Gastrocnemius medialis (tissue), 4 donors: Measurements from ENCODE around the gene PRSS38. TPM values are rescaled to one million over a fixed set of nuclear protein-coding genes. Genes with fewer than 3 reads are reported as not detected.

Source experiments
- ATAC-seq, 2 donors: fragments of 150-250 bp; one replicate each; pipeline ENCODE4 v1.9.1; 2016
- DNase-seq, 2 donors: peaks; one replicate each; pipeline ENCODE4 v3.0.0-alpha.2; 2019
- H3K27ac ChIP-seq, 4 donors: fragments of 200-600 bp; sonication (generic); 1 replicate in 1 of 4; 2 replicates in 3 of 4; pipeline ENCODE4 v1.5.1; 2016 to 2018; ENCODE audit warnings: mild to moderate bottlenecking in 2 of 4, moderate library complexity in 1 of 4
- H3K27me3 ChIP-seq, 3 donors: fragments of 200-600 bp; sonication (generic) in 2 of 3; 1 replicate in 1 of 3; 2 replicates in 2 of 3; pipeline versions ENCODE4 v1.5.1 to v1.6.0; 2016 to 2019; ENCODE audit warnings: mild to moderate bottlenecking in 1 of 3, moderate library complexity in 1 of 3
- H3K36me3 ChIP-seq, 2 donors: fragments of 200-600 bp; sonication (generic) in 1 of 2; one replicate each; pipeline ENCODE4 v1.5.1; 2017 to 2018
- H3K4me1 ChIP-seq, 2 donors: fragments of 200-600 bp; sonication (generic) in 1 of 2; one replicate each; pipeline ENCODE4 v1.5.1; 2016 to 2017; ENCODE audit warnings: mild to moderate bottlenecking in 2 of 2
- H3K4me3 ChIP-seq, 4 donors: fragments of 200-600 bp; sonication (generic) in 3 of 4; 1 replicate in 1 of 4; 2 replicates in 3 of 4; pipeline ENCODE4 v1.5.1; 2016 to 2019; ENCODE audit warnings: mild to moderate bottlenecking in 2 of 4
- H3K9me3 ChIP-seq, 3 donors: fragments of 200-600 bp; sonication (generic) in 2 of 3; 1 replicate in 1 of 3; 2 replicates in 2 of 3; pipeline ENCODE4 v1.5.1; 2016 to 2019
- POLR2A ChIP-seq, 2 donors: fragments of 450-650 bp; IDR thresholded peaks; one replicate each; pipeline ENCODE4 v1.6.1; 2017; ENCODE audit warnings: antibody characterized with exemption in 2 of 2, mild to moderate bottlenecking in 2 of 2, moderate library complexity in 2 of 2
- in situ Hi-C, 4 donors: fragments of 200-750 bp; cut with MboI; loops; one replicate each; pipeline versions ENCODE4 v1.15.0 to v1.8.0; 2017; ENCODE audit warnings: low sequenced_read_pairs in 4 of 4
- intact Hi-C: fragments of 100-400 bp; cut with DNase I; formaldehyde crosslinking; loops from one replicate; pipeline ENCODE4 v1.15.1; 2023; ENCODE audit warnings: low total_unique reads
- total RNA-seq, 4 donors: library from RNA; depleted of rRNA; stranded (reverse); fragments of >200 nt; gene quantifications; one replicate each; pipeline versions ENCODE4 v1.1.0 to v1.2.3, GENCODE V29; 2016
- TF ChIP-seq, protein P1 (sequence below), 5 experiments: fragments of 450-650 bp in 3 of 5; fragments of 200-600 bp in 2 of 5; sonication (generic) in 2 of 5; IDR thresholded peaks in 4 of 5; conservative IDR thresholded peaks in 1 of 5; 1 replicate in 4 of 5; 2 replicates in 1 of 5; pipeline ENCODE4 v1.5.1; 2016 to 2019; ENCODE audit warnings: antibody characterized with exemption in 5 of 5, mild to moderate bottlenecking in 3 of 5, moderate library complexity in 3 of 5

The PRSS38 gene
- total RNA-seq, 4 donors from 2014 or later = not detected

DNA sequence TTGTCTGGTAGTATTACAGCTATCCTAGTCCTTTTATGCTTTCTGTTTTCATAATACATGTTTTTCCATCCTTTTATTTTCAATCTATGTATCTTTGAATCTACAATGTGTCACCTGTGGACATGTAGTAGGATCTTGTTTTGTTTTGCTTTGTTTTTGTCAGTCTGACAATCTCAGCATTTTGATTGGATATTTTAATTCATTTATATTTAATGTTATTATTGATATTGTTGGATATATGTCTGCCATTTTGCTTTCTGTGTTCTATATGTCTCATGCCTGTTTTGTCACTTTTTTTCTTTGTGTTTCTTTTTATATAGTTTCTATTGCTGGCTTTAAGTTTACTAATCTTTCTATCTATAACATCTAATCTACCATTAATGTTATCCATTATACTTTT, 11.5 kb upstream of the PRSS38 start:
- intact Hi-C loops (no loop called here), in situ Hi-C loops (no loop called here)
- no peak overlapping the region for H3K4me3 ChIP-seq
- no peaks in the 10 kb centered on the region for H3K9me3 ChIP-seq
- H3K27ac ChIP-seq = no peak overlapping the region
- no peaks in the 10 kb centered on the region for H3K4me1 ChIP-seq
- H3K27me3 ChIP-seq = no peaks in the 10 kb centered on the region
- no peaks in the 10 kb centered on the region for H3K36me3 ChIP-seq
- ATAC-seq (no peak), DNase-seq (no peak)
- TF ChIP-seq, protein P1, sequence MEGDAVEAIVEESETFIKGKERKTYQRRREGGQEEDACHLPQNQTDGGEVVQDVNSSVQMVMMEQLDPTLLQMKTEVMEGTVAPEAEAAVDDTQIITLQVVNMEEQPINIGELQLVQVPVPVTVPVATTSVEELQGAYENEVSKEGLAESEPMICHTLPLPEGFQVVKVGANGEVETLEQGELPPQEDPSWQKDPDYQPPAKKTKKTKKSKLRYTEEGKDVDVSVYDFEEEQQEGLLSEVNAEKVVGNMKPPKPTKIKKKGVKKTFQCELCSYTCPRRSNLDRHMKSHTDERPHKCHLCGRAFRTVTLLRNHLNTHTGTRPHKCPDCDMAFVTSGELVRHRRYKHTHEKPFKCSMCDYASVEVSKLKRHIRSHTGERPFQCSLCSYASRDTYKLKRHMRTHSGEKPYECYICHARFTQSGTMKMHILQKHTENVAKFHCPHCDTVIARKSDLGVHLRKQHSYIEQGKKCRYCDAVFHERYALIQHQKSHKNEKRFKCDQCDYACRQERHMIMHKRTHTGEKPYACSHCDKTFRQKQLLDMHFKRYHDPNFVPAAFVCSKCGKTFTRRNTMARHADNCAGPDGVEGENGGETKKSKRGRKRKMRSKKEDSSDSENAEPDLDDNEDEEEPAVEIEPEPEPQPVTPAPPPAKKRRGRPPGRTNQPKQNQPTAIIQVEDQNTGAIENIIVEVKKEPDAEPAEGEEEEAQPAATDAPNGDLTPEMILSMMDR (IDR thresholded peaks at IDR 0.05 in 4 of 5, conservative IDR thresholded peaks at IDR 0.05 in 1 of 5) = no peak
- no peak for TF ChIP-seq POLR2A (IDR thresholded peaks at IDR 0.05)

DNA sequence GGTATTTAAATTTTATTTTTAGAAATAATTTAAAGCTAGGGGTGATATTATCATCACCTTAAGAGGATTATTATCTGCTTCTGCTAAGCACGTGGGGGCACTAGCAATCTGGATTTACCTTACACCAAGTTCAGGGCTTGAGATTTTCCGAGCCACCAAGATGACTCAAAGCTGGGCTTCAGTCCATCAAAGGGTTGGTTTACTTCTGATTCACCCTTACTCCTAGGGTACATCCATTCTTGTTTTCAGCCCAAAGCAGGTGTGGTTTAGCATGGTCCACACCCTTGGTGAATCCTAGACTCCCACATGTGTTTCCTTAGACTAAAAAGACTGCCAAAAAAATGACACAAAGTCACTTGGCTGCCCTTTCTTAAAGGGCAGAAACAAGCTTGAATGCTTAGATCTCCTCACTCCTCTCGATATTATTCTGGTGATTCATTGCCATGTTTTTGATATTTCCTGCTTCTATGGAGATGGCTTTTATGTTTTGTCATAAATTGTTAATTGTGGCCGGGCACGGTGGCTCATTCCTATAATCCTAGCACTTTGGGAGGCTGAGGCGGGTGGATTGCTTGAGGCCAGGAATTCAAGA, 9.8 kb upstream of the PRSS38 start:
- DNase-seq = peak; percentile 52 to 75
- Histone ChIP-seq H3K9me3 (no peaks in the 10 kb centered on the region), H3K27ac (peak overlapping the region in 3 of 4 donors; percentile 37 to 68 (median 48)), H3K4me1 (no peaks in the 10 kb centered on the region), H3K36me3 (no peaks in the 10 kb centered on the region), H3K27me3 (no peaks in the 10 kb centered on the region), H3K4me3 (no peak overlapping the region)
- intact Hi-C loops = loop anchor here (1.0 kb wide), 1 partner anchor 141 kb away; no protein-coding TSS in a partner anchor
- ATAC-seq = peak; percentile 100
- in situ Hi-C loops = no loop called here
- TF ChIP-seq POLR2A (IDR thresholded peaks at IDR 0.05) = no peak
- TF ChIP-seq, protein P1 (IDR thresholded peaks at IDR 0.05 in 4 of 5, conservative IDR thresholded peaks at IDR 0.05 in 1 of 5) = no peak

DNA sequence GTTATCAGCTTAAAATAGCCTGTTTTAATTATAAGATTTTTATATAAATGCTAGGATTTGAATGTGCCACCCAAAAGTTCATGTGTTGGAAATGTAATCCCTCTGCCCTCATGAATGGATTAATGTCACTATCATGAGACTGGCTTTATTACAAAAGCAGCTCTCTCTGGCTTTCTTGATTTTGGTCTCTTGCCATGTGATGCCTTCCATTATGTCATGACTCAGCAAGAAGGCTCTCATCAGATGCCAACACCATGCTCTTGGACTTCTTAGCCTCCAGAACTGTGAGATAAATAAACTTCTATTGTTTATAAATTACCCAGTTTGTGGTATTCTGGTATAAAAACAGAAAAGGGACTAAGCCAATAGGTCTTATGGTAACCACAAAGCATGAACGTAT, 6.9 kb upstream of the PRSS38 start:
- no peak for DNase-seq
- H3K4me1 ChIP-seq = no peaks in the 10 kb centered on the region
- no peak overlapping the region for H3K4me3 ChIP-seq
- no peaks in the 10 kb centered on the region for H3K36me3 ChIP-seq
- H3K27me3 ChIP-seq = no peaks in the 10 kb centered on the region
- H3K9me3 ChIP-seq = peaks cover 0 to under 1% (median 0%) of the 10 kb centered on the region in 3 donors
- H3K27ac ChIP-seq = no peak overlapping the region
- TF ChIP-seq, protein P1 (IDR thresholded peaks at IDR 0.05 in 4 of 5, conservative IDR thresholded peaks at IDR 0.05 in 1 of 5) = no peak
- TF ChIP-seq POLR2A (IDR thresholded peaks at IDR 0.05) = no peak
- intact Hi-C loops = no loop called here
- no peak for ATAC-seq
- in situ Hi-C loops = no loop called here

DNA sequence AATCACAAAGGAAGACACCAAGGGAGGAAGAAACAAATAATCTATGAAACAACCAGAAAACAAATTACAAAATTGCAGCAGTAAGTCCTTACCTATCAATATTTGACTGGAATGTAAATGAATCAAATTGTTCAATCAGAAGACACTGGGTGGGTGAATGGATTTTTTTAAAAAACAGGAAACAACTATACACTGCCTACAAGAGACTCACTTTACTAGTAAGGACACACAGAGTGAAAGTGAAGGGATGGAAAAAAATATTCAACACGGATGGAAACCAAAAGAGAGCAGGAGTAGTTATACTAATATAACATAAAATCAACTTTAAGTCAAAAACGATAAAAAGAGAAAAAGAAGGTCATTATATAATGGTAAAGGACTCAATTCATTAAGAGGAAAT, 6.4 kb upstream of the PRSS38 start:
- peaks cover 0 to 5% (median 0%) of the 10 kb centered on the region in 3 donors for H3K9me3 ChIP-seq
- H3K27me3 ChIP-seq = no peaks in the 10 kb centered on the region
- no peak for DNase-seq
- no peak overlapping the region for H3K27ac ChIP-seq
- no peak for TF ChIP-seq POLR2A (IDR thresholded peaks at IDR 0.05)
- TF ChIP-seq, protein P1 (IDR thresholded peaks at IDR 0.05 in 4 of 5, conservative IDR thresholded peaks at IDR 0.05 in 1 of 5) = no peak
- H3K4me3 ChIP-seq = no peak overlapping the region
- H3K4me1 ChIP-seq = no peaks in the 10 kb centered on the region
- no peak for ATAC-seq
- intact Hi-C loops = no loop called here
- in situ Hi-C loops = no loop called here
- H3K36me3 ChIP-seq = no peaks in the 10 kb centered on the region

DNA sequence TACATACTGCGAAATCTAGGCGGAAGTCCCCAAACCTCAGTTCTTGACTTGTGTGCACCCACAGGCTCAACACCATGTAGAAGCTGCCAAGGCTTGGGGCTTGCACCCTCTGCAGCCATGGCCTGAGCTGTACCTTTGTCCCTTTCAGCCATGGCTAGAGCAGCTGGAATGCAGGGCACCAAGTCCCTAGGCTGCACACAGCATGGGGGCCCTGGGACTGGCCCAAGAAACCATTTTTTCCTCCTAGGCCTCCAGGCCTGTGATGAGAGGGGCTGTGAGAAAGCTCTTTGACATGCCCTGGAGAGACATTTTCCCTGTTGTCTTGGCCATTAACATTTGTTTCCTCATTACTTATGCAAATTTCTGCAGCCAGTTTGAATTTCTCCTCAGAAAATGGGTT, 1.5 kb upstream of the PRSS38 start:
- in situ Hi-C loops = no loop called here
- no peak overlapping the region for H3K27ac ChIP-seq

More for the DNA sequence above, 1.5 kb upstream of the PRSS38 start:
- Histone ChIP-seq H3K4me3 (no peak overlapping the region), H3K27me3 (no peaks in the 10 kb centered on the region), H3K4me1 (no peaks in the 10 kb centered on the region), H3K36me3 (no peaks in the 10 kb centered on the region), H3K9me3 (peaks cover 0 to 6% (median 0%) of the 10 kb centered on the region in 3 donors)
- intact Hi-C loops = no loop called here
- DNase-seq = no peak
- ATAC-seq = no peak
- no peak for TF ChIP-seq POLR2A (IDR thresholded peaks at IDR 0.05)
- TF ChIP-seq, protein P1 (IDR thresholded peaks at IDR 0.05 in 4 of 5, conservative IDR thresholded peaks at IDR 0.05 in 1 of 5) = no peak
